ENCODE data around the gene AP4B1. TPM values are rescaled to one million over a fixed set of nuclear protein-coding genes. Genes with fewer than 3 reads are reported as not detected.

AP4B1 gene
- total and polyA plus RNA-seq, 2 of the 13 experiments (the other 11 are each of a cell fraction or from before 2014, with no cell fraction given), result 8.5 to 12.0 TPM

DNA sequence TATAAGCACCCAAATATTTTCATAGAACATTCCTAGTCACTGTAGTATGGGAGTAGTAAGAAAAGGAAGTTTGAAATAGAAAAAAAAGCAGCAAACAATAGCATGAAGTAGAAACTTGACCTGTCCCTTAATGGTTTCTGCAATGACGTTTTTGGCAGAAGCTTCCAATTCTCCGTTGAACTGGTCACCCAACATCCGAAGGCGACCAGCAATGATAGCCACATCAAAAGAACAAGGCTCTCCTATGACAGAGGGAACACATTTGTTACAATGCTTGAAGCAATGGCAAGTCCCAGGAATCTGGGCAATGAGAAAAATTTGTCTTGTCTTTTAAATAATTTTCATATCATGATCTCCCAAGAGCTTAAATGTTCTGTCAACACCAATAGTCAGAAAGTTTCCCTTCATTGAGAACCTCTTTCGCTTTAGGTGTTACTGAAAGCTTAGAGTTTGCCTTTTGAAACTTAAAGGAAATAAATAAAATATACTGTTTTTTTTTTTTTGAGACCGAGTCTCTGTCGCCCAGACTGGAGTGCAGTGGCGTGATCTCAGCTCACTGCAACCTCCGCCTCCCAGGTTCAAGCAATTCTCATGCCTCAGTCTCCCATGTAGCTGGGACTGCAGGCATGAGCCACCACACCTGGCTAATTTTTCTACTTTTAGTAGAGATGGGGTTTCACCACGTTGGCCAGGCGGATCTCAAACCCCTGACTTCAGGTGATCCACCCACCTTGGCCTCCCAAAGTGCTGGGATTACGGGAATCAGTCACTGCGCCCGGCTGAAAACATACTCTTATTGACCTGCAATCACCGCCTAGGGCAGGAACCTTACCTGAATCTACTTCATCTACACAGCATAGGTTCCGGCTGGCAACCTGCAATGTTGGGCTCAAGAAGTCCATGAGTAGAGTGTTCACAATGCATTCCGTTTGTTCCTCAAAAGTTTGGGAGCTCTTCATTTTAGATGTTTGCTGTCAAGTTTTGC lies 17.9 kb downstream of the AP4B1 start:
- no TSS peak for BruUV-seq (replicated peaks)
- in situ Hi-C loops (cut with HindIII; ENCODE audit: extremely low pct_ligation_motif_present, low pct_unique_long_range_greater_than_20kb) (no loop called here), intact Hi-C loops (cut with micrococcal nuclease; ENCODE audit: unreplicated experiment) (no loop called here)
- Histone ChIP-seq H4K20me1 (ENCODE audit: insufficient read depth, low read length) (no peaks in the 10 kb centered on the region), H2AFZ (ENCODE audit: low read length) (no peak overlapping the region), H3K4me3 (replicated peaks in 1 of 3; ENCODE audit: insufficient read depth in 1 of 3, low read depth in 2 of 3, low read length in 3 of 3) (no peak overlapping the region), H3K4me1 (ENCODE audit: insufficient read depth, low read length) (no peaks in the 10 kb centered on the region), H3K79me2 (ENCODE audit: insufficient read depth, low read length) (no peaks in the 10 kb centered on the region), H3K36me3 (replicated peaks in 1 of 2; ENCODE audit: control insufficient read depth in 1 of 2, insufficient read depth in 2 of 2, low read length in 2 of 2) (no peaks in the 10 kb centered on the region), H3K27me3 (ENCODE audit: control insufficient read depth in 1 of 2, insufficient read depth in 2 of 2, low read length in 2 of 2) (no peaks in the 10 kb centered on the region), H3K9me3 (ENCODE audit: low read length) (no peaks in the 10 kb centered on the region), H3K9ac (ENCODE audit: insufficient read depth, low read depth, low read length) (no peak overlapping the region), H3K27ac (ENCODE audit: extremely low read length, insufficient read depth, low read length) (no peak overlapping the region), H3K4me2 (ENCODE audit: low read depth, low read length) (no peak overlapping the region)
- ATAC-seq (no peak), FAIRE-seq (no peak), DNase-seq (ENCODE audit: low spot score) (no peak)
- ChIA-PET POLR2A (no interaction called here), CTCF (ENCODE audit: low intra/inter-chr PET ratio, low total read pairs) (no interaction called here)
- WGBS (ENCODE audit: low lambda C conversion rate), result 81% methylated on average over 17 of the region's 17 CpGs
- TF ChIP-seq, protein P1, sequence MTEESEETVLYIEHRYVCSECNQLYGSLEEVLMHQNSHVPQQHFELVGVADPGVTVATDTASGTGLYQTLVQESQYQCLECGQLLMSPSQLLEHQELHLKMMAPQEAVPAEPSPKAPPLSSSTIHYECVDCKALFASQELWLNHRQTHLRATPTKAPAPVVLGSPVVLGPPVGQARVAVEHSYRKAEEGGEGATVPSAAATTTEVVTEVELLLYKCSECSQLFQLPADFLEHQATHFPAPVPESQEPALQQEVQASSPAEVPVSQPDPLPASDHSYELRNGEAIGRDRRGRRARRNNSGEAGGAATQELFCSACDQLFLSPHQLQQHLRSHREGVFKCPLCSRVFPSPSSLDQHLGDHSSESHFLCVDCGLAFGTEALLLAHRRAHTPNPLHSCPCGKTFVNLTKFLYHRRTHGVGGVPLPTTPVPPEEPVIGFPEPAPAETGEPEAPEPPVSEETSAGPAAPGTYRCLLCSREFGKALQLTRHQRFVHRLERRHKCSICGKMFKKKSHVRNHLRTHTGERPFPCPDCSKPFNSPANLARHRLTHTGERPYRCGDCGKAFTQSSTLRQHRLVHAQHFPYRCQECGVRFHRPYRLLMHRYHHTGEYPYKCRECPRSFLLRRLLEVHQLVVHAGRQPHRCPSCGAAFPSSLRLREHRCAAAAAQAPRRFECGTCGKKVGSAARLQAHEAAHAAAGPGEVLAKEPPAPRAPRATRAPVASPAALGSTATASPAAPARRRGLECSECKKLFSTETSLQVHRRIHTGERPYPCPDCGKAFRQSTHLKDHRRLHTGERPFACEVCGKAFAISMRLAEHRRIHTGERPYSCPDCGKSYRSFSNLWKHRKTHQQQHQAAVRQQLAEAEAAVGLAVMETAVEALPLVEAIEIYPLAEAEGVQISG (CRISPR knock-in tag; IDR thresholded peaks at IDR 0.05), result no peak
- TF ChIP-seq CCAR2 (optimal IDR thresholded peaks at IDR 0.05; ENCODE audit: low read depth, low read length) (no peak), HNRNPLL (IDR thresholded peaks at IDR 0.05; ENCODE audit: low read depth, low read length, poor library complexity, severe bottlenecking) (no peak), MXD3 (CRISPR knock-in tag; IDR thresholded peaks at IDR 0.05) (no peak), RXRB (CRISPR knock-in tag; IDR thresholded peaks at IDR 0.05; ENCODE audit: borderline replicate concordance) (no peak)

All from HepG2 (cell line).